Pancreas (tissue), 10 donors: ENCODE data around the gene LRRC37B. TPM values are rescaled to one million over a fixed set of nuclear protein-coding genes. Genes with fewer than 3 reads are reported as not detected.
A peak's percentile ranks its signal among the peaks of the same experiment; 100 is the strongest.
"Not testable (repeated sequence)": the region's sequence is repeated elsewhere in the genome, so short reads cannot be mapped to it uniquely, and the experiment has no call there.

Experiments
- ATAC-seq, 4 donors: fragments of 200-7000 bp; cut with Tn5 transposase; one replicate each; pipeline versions ENCODE4 v1.8.0 to v1.9.1; 2020; ENCODE audit warnings: mild to moderate bottlenecking in 4 of 4, moderate library complexity in 4 of 4
- DNase-seq, 6 donors: peaks; one replicate each; pipeline ENCODE4 v3.0.0-alpha.2; 2020
- FAIRE-seq: peaks from 2 replicates; lab custom pipeline; 2012; peaks lifted over from hg19 to GRCh38; lab: Jason Lieb, UNC
- H3K27ac ChIP-seq, 4 donors: fragments of 200-600 bp; sonication (generic); 1 replicate in 3 of 4; 2 replicates in 1 of 4; pipeline versions ENCODE4 v1.5.0 to v1.8.0; 2020
- H3K27me3 ChIP-seq, 4 donors: fragments of 200-600 bp; one replicate each; pipeline ENCODE4 v1.8.0; 2021
- H3K36me3 ChIP-seq, 3 donors: fragments of 200-600 bp; sonication (generic) in 1 of 3; one replicate each; pipeline versions ENCODE4 v1.5.0 to v1.8.0; 2020 to 2021
- H3K4me1 ChIP-seq, 3 donors: fragments of 200-600 bp; one replicate each; pipeline ENCODE4 v1.8.0; 2021
- H3K4me3 ChIP-seq, 4 donors: fragments of 200-600 bp; sonication (generic) in 2 of 4; one replicate each; pipeline versions ENCODE4 v1.5.0 to v1.8.0; 2020 to 2021
- H3K9me3 ChIP-seq, 4 donors: fragments of 200-600 bp; one replicate each; pipeline ENCODE4 v1.8.0; 2021
- CTCF ChIP-seq, 4 donors: fragments of 200-600 bp; sonication (generic) in 3 of 4; IDR thresholded peaks; one replicate each; pipeline versions ENCODE4 v1.5.0 to v1.8.0; 2021; ENCODE audit warnings: antibody characterized with exemption in 4 of 4
- WGBS, 2 donors: extraction: QIAGEN DNeasy Blood & Tissue Kit; methylation state at CpG; one replicate each; pipeline ENCODE4 v1.1.7; 2013; 5-methylcytosine and 5-hydroxymethylcytosine counted together
- intact Hi-C, 3 donors: fragments of 100-400 bp; cut with DNase I; formaldehyde crosslinking; loops; one replicate each; pipeline versions ENCODE4 v1.11.1 to v1.14.2; 2022
- polyA plus RNA-seq, 2 donors: library from polyadenylated mRNA; stranded (reverse); fragments of 200-250 nt; gene quantifications; one replicate each; pipeline ENCODE4 v1.2.3, GENCODE V29; 2013
- total RNA-seq, 6 donors: library from RNA; stranded (reverse); fragmentation: NEBNext Ultra II Directional in 4 of 6; extraction: Animal tissue kit (Norgen Biotek cat#: 25700) in 4 of 6; gene quantifications; one replicate each; pipeline versions ENCODE4 v1.2.1 to v1.2.4, GENCODE V29; 2021 to 2023
- donor health status: healthy with polysubstance abuse.
- donor health status: DM: no; HTN: no; CAD: no; lungs with moderate emphysema.
- donor health status: DM: no; HTN: no; CAD: no.
- donor health status: control.
- donor health status: control.
- donor health status: Bipolar disorder and iron deficiency.
- donor health status: DM: yes; HTN: yes; CAD: no.
- donor health status: DM: no; HTN: no; CAD: no.
- donor health status: DM: no; HTN: no; CAD: no.
- donor health status: DM: yes; HTN: yes; CAD: no.

Gene LRRC37B
- total and polyA plus RNA-seq, 8 donors = 2.9 to 11.9 (median 5.9) TPM

DNA sequence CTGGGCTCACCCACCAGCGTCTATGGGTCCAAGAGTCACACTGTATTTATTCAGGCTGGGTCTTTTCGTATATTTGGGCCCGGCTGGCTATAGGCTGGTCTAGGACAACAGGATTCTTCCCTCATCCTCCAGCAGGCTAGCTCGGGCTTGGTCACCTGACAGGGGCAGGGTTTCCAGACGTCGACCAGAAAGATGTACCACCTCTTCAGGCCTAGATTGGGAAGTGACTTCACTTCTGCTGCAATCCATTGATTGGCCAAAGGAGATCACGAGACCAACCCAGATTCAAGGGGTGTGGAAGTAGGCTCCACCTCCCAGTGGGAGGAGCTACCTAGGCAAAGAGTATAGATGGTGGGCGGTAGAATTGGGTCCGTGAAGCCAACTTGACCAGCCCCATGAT lies 53.5 kb downstream of the LRRC37B start:
- H3K4me1 ChIP-seq, H3K27me3 ChIP-seq, intact Hi-C loops, DNase-seq, H3K4me3 ChIP-seq, FAIRE-seq, H3K9me3 ChIP-seq, H3K36me3 ChIP-seq, H3K27ac ChIP-seq, ATAC-seq: not testable (repeated sequence)
- WGBS, 2 donors = 54 to 63% methylated on average over 3 to 4 of the region's 9 CpGs

DNA sequence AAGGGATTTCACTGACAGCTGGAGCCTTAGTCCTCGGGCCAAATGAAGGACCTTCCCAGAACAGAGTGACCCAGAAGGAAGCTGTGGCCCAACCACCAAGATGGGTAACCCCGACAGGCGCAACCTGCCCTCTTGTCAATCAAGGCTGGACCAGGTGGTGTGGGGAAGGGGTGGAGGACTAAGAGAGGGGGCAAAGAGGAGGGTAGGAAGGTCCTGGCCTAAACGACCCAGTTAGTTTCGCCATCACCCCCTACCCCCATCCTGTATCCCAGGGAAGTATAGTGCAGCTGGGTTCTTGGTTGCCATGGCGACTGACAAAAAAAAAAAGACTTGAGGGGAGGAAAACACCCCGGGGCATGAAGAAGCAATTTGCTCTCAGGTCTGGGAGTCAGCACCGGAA lies 54.7 kb downstream of the LRRC37B start:
- DNase-seq, H3K9me3 ChIP-seq, intact Hi-C loops, H3K4me1 ChIP-seq, H3K27ac ChIP-seq, FAIRE-seq, H3K36me3 ChIP-seq, H3K27me3 ChIP-seq, H3K4me3 ChIP-seq: not testable (repeated sequence)
- peak in 1 of 4 donors; percentile 11 for ATAC-seq
- 66 to 68% methylated on average over 8 of the region's 8 CpGs for WGBS, 2 donors

- H3K4me3 ChIP-seq, H3K4me1 ChIP-seq, H3K27me3 ChIP-seq, H3K27ac ChIP-seq, H3K36me3 ChIP-seq, DNase-seq, FAIRE-seq, ATAC-seq, H3K9me3 ChIP-seq, intact Hi-C loops: not testable (repeated sequence)
- 95% methylated on average over 2 of the region's 2 CpGs for WGBS, 2 donors
These were observed 56.9 kb downstream of the LRRC37B start for GRCh38 chr17:32064091-32064490.

- H3K4me1 ChIP-seq, DNase-seq, H3K27me3 ChIP-seq, H3K4me3 ChIP-seq, H3K36me3 ChIP-seq, ATAC-seq, H3K27ac ChIP-seq, FAIRE-seq, H3K9me3 ChIP-seq, intact Hi-C loops: not testable (repeated sequence)
- 78 to 83% methylated on average over 7 of the region's 10 CpGs for WGBS, 2 donors
These were observed 59.0 kb downstream of the LRRC37B start for GRCh38 chr17:32066123-32066680.

DNA sequence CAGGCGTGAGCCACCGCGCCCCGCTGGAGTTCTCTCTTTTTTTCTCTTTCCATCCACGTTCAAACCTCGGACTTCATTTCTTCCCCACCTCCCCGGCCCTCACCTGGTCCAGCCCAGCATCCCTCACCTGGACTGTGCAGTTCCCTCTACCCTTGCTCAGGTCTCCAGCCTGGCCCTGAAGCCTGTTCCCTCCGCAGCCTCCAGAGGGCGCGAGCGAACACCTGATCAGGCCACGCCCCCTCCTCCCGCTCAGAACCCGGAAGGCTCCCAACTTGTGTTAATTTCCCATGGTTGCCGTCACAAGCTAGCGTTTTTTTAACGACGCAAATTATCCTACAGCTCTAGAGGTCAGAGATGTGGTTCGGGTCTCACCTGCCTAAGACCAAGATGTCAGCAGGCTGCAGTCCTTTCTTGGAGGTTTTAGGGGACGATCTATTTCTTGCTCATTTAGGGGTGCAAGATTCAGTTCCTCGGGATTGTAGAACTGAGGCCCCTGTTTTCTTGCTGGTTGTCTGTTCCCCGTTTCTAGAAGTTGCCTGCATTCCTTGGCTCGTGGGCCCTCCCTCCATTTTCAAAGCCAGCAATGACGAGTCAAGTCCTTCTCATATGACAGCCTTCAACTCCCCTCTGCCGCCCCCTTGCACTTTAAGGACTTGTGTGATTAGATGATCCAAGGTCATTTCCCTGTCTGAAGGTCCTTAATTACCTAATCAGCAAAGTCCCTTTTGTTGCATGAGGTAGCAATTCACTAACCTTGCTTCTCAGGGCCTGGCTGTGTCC lies 59.9 kb downstream of the LRRC37B start:
- H3K27me3 ChIP-seq, FAIRE-seq, H3K27ac ChIP-seq, intact Hi-C loops, H3K9me3 ChIP-seq, H3K4me3 ChIP-seq, H3K36me3 ChIP-seq, H3K4me1 ChIP-seq: not testable (repeated sequence)
- ATAC-seq (peak; percentile 97 to 100 (median 99)), DNase-seq (peak; percentile 18 to 81 (median 60))
- WGBS, 2 donors = 36 to 43% methylated on average over 18 to 19 of the region's 25 CpGs
- peak; percentile 16 to 61 (median 32) for TF ChIP-seq CTCF (IDR thresholded peaks at IDR 0.05)

GRCh38 chr17:32069067-32069466 lies 61.9 kb downstream of the LRRC37B start:
- H3K27me3 ChIP-seq, ATAC-seq, H3K4me3 ChIP-seq, H3K36me3 ChIP-seq, intact Hi-C loops, H3K4me1 ChIP-seq, DNase-seq, H3K27ac ChIP-seq, H3K9me3 ChIP-seq, FAIRE-seq: not testable (repeated sequence)
- 57 to 62% methylated on average over 2 of the region's 2 CpGs for WGBS, 2 donors

DNA sequence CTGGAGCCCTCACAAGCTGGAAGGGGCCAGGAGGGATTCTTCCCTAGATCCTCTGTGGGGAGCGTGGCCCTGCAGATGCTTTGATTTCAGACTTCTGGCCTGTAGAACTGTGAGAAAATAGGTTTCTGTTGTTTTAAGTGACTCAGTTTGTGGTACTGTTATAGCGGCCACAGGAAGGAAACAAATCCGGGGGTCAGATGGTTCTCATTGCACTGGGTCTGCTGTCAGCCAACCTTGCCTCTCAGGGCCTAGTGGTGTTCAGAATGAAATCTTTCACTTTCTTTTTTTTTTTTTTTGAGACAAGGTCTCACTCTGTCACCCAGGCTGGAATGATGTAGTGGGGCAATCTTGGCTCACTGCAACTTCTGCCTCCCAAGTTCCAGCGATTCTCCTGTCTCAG lies 64.8 kb downstream of the LRRC37B start:
- H3K27me3 ChIP-seq, intact Hi-C loops, H3K9me3 ChIP-seq, FAIRE-seq, DNase-seq, H3K4me3 ChIP-seq, ATAC-seq, H3K36me3 ChIP-seq, H3K4me1 ChIP-seq, H3K27ac ChIP-seq: not testable (repeated sequence)
- WGBS, 2 donors = 70 to 88% methylated on average over 3 of the region's 4 CpGs

GRCh38 chr17:32073131-32073530 lies 65.9 kb downstream of the LRRC37B start:
- ATAC-seq, H3K4me3 ChIP-seq, DNase-seq, intact Hi-C loops, FAIRE-seq, H3K27me3 ChIP-seq, H3K36me3 ChIP-seq, H3K4me1 ChIP-seq, H3K9me3 ChIP-seq, H3K27ac ChIP-seq: not testable (repeated sequence)
- WGBS, 2 donors = 90 to 92% methylated on average over 3 of the region's 4 CpGs

GRCh38 chr17:32079753-32080152 lies 72.6 kb downstream of the LRRC37B start:
- peak in 3 of 4 donors; percentile 37 to 58 (median 51) for ATAC-seq
- H3K9me3 ChIP-seq, H3K4me3 ChIP-seq, FAIRE-seq, H3K36me3 ChIP-seq, H3K27me3 ChIP-seq, intact Hi-C loops, H3K27ac ChIP-seq, H3K4me1 ChIP-seq: not testable (repeated sequence)
- DNase-seq = peak in 1 of 6 donors; percentile 18
- WGBS, 2 donors = 5 to 6% methylated on average over 10 of the region's 10 CpGs

DNA sequence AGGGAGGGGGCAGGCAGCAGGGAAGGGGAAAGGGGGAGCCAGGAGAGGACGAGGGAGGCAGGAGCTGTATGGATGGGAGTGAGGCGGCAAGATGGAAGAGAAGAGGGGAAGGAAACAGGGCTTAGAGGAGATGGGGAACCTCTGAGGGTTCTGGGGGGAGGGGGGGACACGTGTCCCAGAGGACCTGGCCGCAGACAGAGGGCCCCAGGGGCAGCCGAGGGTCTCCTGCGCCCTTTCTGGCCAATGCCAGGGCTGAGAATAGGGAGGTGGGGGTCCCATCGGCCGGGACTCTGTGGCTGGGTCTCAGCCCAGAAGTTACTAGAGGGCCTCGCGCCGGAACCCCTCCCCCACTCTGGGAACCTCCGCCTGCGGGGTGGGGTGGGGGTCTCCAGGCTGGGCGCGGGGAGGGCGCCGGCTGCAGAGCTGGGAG lies 76.4 kb downstream of the LRRC37B start:
- ATAC-seq = peak; percentile 15 to 55 (median 36)
- H3K4me1 ChIP-seq, H3K36me3 ChIP-seq, DNase-seq, FAIRE-seq, H3K27ac ChIP-seq, H3K9me3 ChIP-seq, H3K27me3 ChIP-seq, intact Hi-C loops: not testable (repeated sequence)
- WGBS, 2 donors = 4 to 11% methylated on average over 3 to 11 of the region's 17 CpGs
- H3K4me3 ChIP-seq = peak overlapping the region in 2 of 4 donors; percentile 21 to 40
